ENCODE results near the gene EXOC3.

EXOC3 gene

GRCh38 chr5:489689-490080 is 46.7 kb downstream of the EXOC3 start:
- DNase-seq = no peak

GRCh38 chr5:490116-491106 is 47.4 kb downstream of the EXOC3 start:
- DNase-seq = no peak

DNA sequence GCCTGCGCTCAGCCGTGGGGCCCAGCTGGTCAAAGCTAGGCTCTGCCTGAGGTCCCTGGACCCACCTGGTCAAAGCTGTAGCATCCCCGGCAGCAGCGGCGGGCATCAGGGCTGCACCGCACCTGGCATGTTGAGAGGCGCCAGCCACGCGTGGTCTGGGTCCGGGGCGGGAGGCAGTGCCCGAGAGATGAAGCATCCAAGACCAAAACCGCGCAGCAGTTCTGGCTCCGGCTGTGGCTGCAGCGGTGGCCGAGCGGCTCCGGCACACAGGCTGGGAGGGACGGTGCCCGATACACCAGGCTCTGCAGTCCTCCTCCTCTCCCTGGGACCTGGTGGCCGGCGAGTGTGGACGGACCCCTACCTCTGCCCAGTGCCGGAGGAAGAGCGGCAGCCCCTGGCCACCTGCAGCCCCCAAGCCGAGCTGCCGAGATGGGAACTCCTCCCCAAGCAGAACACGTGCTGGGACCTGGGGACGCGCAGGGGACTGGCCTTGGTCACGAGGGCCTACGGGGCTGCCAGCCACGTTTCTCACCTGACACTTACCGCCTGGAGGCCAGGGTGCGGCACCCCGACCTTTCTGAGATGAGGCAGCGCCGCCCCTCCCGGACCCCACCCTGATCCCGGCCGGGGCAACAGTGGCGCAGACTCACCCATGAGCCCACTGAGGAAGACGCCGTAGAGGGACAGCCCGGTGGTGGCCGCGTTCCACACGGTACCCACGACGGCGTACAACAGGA is 48.3 kb downstream of the EXOC3 start:
- DNase-seq = no peak

DNA sequence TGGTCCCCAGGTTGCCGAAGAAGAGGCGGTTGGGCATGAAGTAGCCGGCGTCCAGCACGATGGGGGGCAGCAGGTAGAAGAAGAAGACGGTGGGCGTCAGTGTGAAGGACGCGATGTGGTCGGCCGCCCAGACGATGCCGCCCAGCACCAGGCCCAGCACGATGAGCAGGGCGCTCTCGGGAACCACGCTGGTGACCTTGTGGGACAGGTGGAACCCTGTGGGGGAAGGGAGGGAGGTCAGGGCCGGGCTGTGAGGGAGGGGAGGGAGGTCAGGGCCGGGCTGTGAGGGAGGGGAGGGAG is 48.8 kb downstream of the EXOC3 start:
- DNase-seq = no peak

DNA sequence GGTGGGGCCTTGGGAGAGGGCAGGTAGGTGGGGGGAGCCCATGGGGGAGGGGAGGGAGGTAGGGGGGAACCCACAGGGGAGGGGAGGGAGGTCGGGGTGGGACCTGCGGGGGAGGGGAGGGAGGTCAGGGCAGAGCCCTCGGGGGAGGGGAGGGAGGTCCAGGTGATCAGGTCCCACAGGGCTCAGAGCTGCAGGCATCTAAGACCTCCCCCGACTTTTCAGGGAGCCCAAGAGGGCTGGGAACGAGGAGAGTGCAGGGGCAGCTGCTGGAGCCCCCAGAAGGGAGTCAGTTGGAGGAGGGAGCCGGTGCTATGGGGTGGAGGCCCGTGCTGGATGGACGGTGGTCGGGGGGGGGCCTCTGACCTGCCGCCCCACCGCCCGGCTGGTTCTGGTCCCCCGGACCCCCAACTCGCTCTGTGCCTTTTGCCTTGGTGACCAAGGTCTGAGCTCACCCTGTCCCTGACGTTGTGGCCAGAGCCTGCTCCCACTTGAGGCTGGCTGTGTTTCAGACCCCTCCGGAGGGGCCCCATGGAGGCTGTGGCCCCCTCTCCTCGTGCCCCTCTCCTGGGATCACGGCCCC is 49.4 kb downstream of the EXOC3 start:
- DNase-seq = no peak

GRCh38 chr5:493119-493701 is 50.2 kb downstream of the EXOC3 start:
- DNase-seq = no peak

- no peak for DNase-seq
Observed at GRCh38 chr5:493758-494157, 50.8 kb downstream of the EXOC3 start.

DNA sequence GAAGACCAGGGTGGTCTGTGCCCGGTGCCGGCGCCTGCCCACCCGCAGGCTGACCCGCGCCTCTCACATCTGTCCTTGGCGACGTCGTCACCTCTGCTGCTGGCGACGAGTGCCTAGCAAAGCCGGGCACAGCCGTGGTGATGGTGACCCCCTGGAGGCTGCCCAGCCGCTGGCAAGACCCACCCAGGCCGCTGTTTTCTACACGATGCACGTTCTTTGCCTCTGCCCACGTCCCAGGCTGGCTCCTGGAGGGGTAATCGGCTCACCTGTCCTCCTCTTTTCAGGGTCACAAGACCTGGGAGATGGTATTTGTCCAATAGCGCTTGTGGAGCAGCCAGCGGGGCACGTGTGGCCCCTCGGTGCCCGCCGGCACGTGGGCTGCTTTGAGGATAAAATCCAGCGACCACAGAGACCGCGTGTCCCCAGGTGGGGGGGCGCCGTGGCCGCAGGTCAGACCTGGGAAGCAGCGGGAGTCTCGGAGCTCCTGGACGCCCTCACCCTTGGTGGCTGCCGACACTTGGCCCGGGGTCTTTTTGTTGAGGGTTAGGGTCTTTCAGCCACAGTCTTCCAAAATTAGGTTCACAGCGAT is 51.8 kb downstream of the EXOC3 start:
- DNase-seq = no peak

GRCh38 chr5:496028-496427 is 53.1 kb downstream of the EXOC3 start:
- DNase-seq = no peak

DNA sequence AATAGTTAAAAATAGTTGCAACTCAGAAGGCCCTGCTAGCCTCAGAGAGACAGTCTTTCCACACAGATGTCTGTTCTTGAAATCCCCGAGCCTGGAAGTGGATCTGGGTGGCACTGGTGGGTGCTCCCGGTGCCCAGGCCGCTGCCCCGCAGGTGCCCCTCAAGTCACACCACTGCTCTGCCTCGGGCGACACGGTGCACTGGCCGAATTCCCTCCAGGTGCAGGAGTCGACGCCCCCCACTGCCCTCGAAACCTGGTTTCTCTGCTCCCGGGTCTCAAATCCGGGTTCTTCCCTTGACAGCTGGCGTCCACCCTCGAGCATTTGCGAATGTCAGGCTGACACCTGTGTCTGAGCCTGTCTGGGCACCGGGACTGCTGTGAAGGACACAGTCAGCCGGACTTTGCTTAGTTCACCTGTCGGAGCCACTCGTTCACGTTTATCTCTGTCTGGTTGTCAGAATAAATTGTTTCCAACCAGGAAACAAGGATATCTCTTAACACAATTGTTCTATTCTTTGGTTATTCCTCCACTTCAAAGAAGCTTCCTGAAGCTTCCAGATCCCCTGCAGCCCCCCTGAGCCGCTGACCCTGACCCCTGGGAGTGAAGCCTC is 54.2 kb downstream of the EXOC3 start:
- no peak for DNase-seq

GRCh38 chr5:497871-498509 is 55.0 kb downstream of the EXOC3 start:
- DNase-seq = no peak

GRCh38 chr5:499233-500209 is 56.5 kb downstream of the EXOC3 start:
- DNase-seq = no peak

DNA sequence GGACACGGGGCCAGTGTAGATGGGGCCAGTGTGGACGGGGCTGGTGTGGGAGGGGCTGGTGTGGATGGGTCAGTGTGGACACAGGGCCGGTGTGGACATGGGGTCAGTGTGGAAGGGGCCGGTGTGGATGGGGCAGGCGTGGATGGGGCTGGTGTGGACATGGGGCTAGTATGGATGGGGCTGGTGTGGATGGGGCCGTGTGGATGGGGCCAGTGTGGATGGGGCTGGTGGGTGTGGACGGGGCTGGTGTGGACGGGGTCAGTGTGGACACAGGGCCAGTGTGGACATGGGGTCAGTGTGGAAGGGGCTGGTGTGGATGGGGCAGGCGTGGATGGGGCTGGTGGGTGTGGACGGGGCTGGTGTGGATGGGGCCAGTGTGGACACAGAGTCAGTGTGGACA is 57.5 kb downstream of the EXOC3 start:
- DNase-seq = no peak

GRCh38 chr5:501105-501830 is 58.3 kb downstream of the EXOC3 start:
- no peak for DNase-seq

DNA sequence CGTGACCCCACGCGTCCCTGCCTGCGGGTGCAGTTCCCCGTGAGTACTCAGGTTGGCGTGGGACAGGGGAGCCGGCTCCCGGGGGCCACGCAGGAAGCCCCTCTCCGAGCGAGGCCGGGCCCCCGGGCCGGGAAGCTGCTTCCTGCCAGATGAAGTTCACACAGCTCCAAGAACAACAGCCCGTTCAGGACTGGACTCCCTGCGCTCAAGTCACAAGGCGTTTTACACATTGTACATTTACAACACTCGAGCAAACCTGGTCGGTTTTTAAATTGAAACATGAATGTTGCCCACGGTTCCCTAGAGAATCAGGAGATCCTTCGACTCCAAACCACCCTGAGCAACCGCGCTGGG is 58.8 kb downstream of the EXOC3 start:
- no peak for DNase-seq

GRCh38 chr5:502325-503079 is 59.5 kb downstream of the EXOC3 start:
- DNase-seq = no peak

DNA sequence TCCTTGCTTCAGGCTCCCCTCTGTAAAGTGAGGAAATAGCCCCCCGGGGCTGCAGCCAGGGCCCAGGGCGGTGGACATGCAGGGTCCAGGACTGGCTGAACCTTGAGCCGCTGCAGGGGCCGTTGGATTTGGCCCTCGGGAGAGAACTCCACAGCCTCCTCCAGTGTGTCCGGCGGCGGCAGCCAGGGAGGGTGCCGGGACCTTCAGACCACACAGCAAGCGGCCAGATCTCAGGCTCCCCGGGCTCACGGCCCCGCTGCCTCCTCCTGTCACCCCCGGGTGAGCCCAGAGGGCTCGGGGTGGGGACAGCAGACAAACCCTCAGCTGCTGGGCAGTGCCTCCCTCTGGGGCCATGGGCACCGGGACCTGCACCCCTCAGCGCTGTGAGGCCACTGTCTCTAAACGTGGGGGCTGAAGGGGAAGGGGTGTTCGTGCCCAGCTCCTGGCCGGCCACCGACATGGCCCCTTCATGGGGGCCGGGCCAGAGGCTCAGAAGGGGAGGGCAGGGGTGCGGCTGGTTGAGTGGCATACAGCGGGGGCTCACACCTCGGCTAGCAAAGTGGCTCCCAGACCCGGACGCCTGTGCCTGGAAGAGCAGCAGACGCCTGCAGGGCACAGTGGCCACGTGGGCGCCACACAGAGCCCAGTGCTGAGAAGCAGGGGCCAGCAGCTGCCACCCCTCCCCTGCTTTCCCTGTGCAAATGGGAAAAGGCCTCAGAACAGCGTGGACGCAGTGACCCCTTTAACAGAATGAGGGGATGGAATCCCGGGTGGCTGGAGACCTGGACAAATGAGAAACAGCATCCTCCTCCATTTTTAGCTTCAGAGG is 61.6 kb downstream of the EXOC3 start:
- no peak for DNase-seq

- no peak for DNase-seq
Observed at GRCh38 chr5:505951-506525, 63.1 kb downstream of the EXOC3 start.

Data from hippocampal formation (tissue), 2 donors.